ENCODE data around the gene ZNF487. TPM values are rescaled to one million over a fixed set of nuclear protein-coding genes. Genes with fewer than 3 reads are reported as not detected.

Gene ZNF487
- total and polyA plus RNA-seq, 2 donors (not counting 1 experiment from before 2014, with no cell fraction given): 4.0 TPM

DNA sequence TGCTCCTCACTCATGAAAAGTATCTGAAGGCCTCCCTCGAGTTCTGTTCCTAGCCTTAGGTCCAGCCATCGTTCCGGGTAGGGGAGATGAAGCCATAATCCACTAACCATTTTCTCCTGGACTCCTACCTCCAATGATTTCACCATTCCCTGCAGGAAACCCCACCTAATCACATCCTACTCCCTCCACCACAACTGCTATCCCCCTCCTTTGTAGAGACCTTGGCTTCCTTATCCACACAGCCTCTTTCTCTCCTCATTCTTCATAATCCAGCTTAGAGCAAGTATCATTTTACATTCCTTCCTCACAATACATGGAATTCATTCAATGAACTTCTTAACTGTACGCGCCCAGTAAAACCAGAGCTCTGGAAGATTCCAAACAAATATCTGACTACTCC is 46.6 kb upstream of the ZNF487 start:
- DNase-seq (ENCODE audit: low read depth in 2 of 2): no peak
- H3K9me3 ChIP-seq (ENCODE audit: control insufficient read depth, insufficient read depth, low read depth, low read length): no peaks in the 10 kb centered on the region
- peaks cover 27% of the 10 kb centered on the region for H3K36me3 ChIP-seq (ENCODE audit: control insufficient read depth, insufficient read depth, low read length)
- H3K9ac ChIP-seq (ENCODE audit: insufficient read depth, low read length): no peak overlapping the region
- H3K4me1 ChIP-seq (ENCODE audit: control insufficient read depth, extremely low read depth, insufficient read depth, low read length): peaks cover 2% of the 10 kb centered on the region
- H2AFZ ChIP-seq (ENCODE audit: low read length): no peak overlapping the region
- H3K4me3 ChIP-seq (replicated peaks in 1 of 4; ENCODE audit: control extremely low read depth in 1 of 4, insufficient read depth in 1 of 4, low read depth in 3 of 4, low read length in 4 of 4): no peak overlapping the region
- no peak overlapping the region for H3K4me2 ChIP-seq (ENCODE audit: extremely low read depth, insufficient read depth, low read length)
- H4K20me1 ChIP-seq (ENCODE audit: control insufficient read depth, extremely low read depth, insufficient read depth, low read length): no peaks in the 10 kb centered on the region
- H3K27ac ChIP-seq (ENCODE audit: insufficient read depth, low read length): no peak overlapping the region
- H3K79me2 ChIP-seq (ENCODE audit: control insufficient read depth, insufficient read depth, low read length): peaks cover 73% of the 10 kb centered on the region
- H3K27me3 ChIP-seq (ENCODE audit: control insufficient read depth, insufficient read depth, low read length): no peaks in the 10 kb centered on the region
- no peak for TF ChIP-seq EZH2 (IDR thresholded peaks at IDR 0.05; ENCODE audit: low read length, missing control alignments)
- TF ChIP-seq, protein P1, sequence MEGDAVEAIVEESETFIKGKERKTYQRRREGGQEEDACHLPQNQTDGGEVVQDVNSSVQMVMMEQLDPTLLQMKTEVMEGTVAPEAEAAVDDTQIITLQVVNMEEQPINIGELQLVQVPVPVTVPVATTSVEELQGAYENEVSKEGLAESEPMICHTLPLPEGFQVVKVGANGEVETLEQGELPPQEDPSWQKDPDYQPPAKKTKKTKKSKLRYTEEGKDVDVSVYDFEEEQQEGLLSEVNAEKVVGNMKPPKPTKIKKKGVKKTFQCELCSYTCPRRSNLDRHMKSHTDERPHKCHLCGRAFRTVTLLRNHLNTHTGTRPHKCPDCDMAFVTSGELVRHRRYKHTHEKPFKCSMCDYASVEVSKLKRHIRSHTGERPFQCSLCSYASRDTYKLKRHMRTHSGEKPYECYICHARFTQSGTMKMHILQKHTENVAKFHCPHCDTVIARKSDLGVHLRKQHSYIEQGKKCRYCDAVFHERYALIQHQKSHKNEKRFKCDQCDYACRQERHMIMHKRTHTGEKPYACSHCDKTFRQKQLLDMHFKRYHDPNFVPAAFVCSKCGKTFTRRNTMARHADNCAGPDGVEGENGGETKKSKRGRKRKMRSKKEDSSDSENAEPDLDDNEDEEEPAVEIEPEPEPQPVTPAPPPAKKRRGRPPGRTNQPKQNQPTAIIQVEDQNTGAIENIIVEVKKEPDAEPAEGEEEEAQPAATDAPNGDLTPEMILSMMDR (conservative IDR thresholded peaks at IDR 0.05 in 1 of 2, IDR thresholded peaks at IDR 0.05 in 1 of 2; ENCODE audit: low read depth in 1 of 2, low read length in 2 of 2): no peak

DNA sequence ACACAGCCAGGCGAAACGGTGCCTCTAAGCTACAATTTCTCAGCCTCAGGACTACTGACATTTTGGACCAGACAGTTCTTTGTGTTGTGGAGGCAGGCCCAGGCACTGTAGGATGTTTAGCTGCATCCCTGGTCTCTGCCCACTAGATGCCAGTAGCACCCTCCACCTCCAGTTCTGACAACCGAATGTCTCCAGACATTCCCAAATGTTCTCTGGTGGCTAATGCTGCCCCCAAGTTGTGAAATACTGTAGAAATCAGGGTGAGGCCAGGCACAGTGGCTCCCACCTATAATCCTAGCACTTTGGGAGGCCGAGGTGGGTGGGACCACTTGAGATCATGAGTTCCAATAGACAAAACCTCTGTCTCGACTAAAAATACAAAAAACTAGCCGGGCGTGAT is 46.2 kb upstream of the ZNF487 start:
- Histone ChIP-seq H3K4me3 (replicated peaks in 1 of 4; ENCODE audit: control extremely low read depth in 1 of 4, insufficient read depth in 1 of 4, low read depth in 3 of 4, low read length in 4 of 4) (no peak overlapping the region), H3K36me3 (ENCODE audit: control insufficient read depth, insufficient read depth, low read length) (peaks cover 27% of the 10 kb centered on the region), H3K9me3 (ENCODE audit: control insufficient read depth, insufficient read depth, low read depth, low read length) (no peaks in the 10 kb centered on the region), H3K27me3 (ENCODE audit: control insufficient read depth, insufficient read depth, low read length) (no peaks in the 10 kb centered on the region), H3K79me2 (ENCODE audit: control insufficient read depth, insufficient read depth, low read length) (peaks cover 77% of the 10 kb centered on the region), H3K4me1 (ENCODE audit: control insufficient read depth, extremely low read depth, insufficient read depth, low read length) (peaks cover 2% of the 10 kb centered on the region), H3K9ac (ENCODE audit: insufficient read depth, low read length) (no peak overlapping the region), H2AFZ (ENCODE audit: low read length) (no peak overlapping the region), H3K27ac (ENCODE audit: insufficient read depth, low read length) (no peak overlapping the region), H4K20me1 (ENCODE audit: control insufficient read depth, extremely low read depth, insufficient read depth, low read length) (no peaks in the 10 kb centered on the region), H3K4me2 (ENCODE audit: extremely low read depth, insufficient read depth, low read length) (no peak overlapping the region)
- peak; percentile 20 to 60 for DNase-seq (ENCODE audit: low read depth in 2 of 2)
- TF ChIP-seq EZH2 (IDR thresholded peaks at IDR 0.05; ENCODE audit: low read length, missing control alignments): no peak
- TF ChIP-seq, protein P1 (conservative IDR thresholded peaks at IDR 0.05 in 1 of 2, IDR thresholded peaks at IDR 0.05 in 1 of 2; ENCODE audit: low read depth in 1 of 2, low read length in 2 of 2): peak; percentile 64 to 66

DNA sequence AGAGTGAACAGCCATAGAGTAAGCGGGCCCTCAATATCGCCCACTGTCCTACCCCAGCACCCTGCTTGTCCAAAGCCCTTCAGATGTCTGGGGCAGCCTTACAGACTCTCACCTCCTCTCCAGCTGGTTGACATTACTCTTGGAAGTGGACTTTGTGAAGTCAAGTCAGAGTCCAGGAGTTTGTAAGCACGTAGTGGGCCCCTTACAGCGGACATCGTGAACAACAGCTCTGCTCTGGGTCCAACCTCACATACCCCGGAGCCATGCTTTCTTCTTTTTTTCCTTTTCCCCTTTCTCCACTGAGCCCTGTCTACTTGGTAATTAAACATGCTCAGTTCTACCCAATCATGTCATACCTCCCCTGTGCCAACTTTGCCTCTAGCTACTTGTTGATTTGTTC is 45.4 kb upstream of the ZNF487 start:
- Histone ChIP-seq H3K4me2 (ENCODE audit: extremely low read depth, insufficient read depth, low read length) (no peak overlapping the region), H3K36me3 (ENCODE audit: control insufficient read depth, insufficient read depth, low read length) (peaks cover 27% of the 10 kb centered on the region), H3K4me1 (ENCODE audit: control insufficient read depth, extremely low read depth, insufficient read depth, low read length) (peaks cover 2% of the 10 kb centered on the region), H3K79me2 (ENCODE audit: control insufficient read depth, insufficient read depth, low read length) (peaks cover 85% of the 10 kb centered on the region), H3K4me3 (replicated peaks in 1 of 4; ENCODE audit: control extremely low read depth in 1 of 4, insufficient read depth in 1 of 4, low read depth in 3 of 4, low read length in 4 of 4) (no peak overlapping the region), H4K20me1 (ENCODE audit: control insufficient read depth, extremely low read depth, insufficient read depth, low read length) (no peaks in the 10 kb centered on the region), H3K27me3 (ENCODE audit: control insufficient read depth, insufficient read depth, low read length) (no peaks in the 10 kb centered on the region), H3K9ac (ENCODE audit: insufficient read depth, low read length) (no peak overlapping the region), H3K27ac (ENCODE audit: insufficient read depth, low read length) (no peak overlapping the region), H3K9me3 (ENCODE audit: control insufficient read depth, insufficient read depth, low read depth, low read length) (no peaks in the 10 kb centered on the region), H2AFZ (ENCODE audit: low read length) (no peak overlapping the region)
- no peak for DNase-seq (ENCODE audit: low read depth in 2 of 2)
- TF ChIP-seq, protein P1 (conservative IDR thresholded peaks at IDR 0.05 in 1 of 2, IDR thresholded peaks at IDR 0.05 in 1 of 2; ENCODE audit: low read depth in 1 of 2, low read length in 2 of 2): no peak
- TF ChIP-seq EZH2 (IDR thresholded peaks at IDR 0.05; ENCODE audit: low read length, missing control alignments): no peak
